B cell (primary cell): ENCODE measurements around the gene ST7L.

Source experiments
- EZH2 ChIP-seq: IDR thresholded peaks from 2 replicates; pipeline ENCODE4 v1.6.1; 2012; ENCODE audit warnings: borderline replicate concordance, low read depth, mild to moderate bottlenecking, moderate library complexity, low read length; ENCODE audit not compliant: insufficient read depth, poor library complexity, severe bottlenecking
- TF ChIP-seq, protein P1 (sequence below): fragments of 200-600 bp; IDR thresholded peaks from one replicate; pipeline ENCODE4 v1.8.0; 2022; ENCODE audit warnings: antibody characterized with exemption, mild to moderate bottlenecking

DNA sequence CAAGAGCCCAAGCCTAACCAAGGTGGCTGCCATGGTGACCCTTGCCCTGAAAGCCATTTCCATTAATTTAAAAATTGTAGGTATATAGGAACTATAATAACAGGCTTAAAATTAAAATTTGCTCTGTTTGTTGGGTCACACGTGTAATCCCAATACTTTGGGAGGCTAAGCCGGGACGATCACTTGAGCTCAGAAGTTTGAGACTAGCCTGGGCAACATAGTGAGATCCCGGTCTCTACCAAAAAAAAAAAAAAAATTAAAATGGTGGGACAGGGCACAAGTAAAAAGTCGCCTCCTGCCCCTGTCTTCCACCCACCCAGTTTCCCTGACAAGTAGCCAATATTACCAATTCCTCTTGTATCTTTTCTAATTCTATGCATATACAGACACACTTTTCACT is 7.3 kb upstream of the ST7L start:
- TF ChIP-seq, protein P1, sequence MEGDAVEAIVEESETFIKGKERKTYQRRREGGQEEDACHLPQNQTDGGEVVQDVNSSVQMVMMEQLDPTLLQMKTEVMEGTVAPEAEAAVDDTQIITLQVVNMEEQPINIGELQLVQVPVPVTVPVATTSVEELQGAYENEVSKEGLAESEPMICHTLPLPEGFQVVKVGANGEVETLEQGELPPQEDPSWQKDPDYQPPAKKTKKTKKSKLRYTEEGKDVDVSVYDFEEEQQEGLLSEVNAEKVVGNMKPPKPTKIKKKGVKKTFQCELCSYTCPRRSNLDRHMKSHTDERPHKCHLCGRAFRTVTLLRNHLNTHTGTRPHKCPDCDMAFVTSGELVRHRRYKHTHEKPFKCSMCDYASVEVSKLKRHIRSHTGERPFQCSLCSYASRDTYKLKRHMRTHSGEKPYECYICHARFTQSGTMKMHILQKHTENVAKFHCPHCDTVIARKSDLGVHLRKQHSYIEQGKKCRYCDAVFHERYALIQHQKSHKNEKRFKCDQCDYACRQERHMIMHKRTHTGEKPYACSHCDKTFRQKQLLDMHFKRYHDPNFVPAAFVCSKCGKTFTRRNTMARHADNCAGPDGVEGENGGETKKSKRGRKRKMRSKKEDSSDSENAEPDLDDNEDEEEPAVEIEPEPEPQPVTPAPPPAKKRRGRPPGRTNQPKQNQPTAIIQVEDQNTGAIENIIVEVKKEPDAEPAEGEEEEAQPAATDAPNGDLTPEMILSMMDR, result no peak
- TF ChIP-seq EZH2, result no peak
